PC-9 (cell line): ENCODE data around the gene MTHFD1.

ENCODE experiments used
- CTCF ChIP-seq: fragments of 200-600 bp; sonication (generic); conservative IDR thresholded peaks from 2 replicates; pipeline ENCODE4 v1.6.1; 2017; ENCODE audit warnings: mixed run types, antibody characterized with exemption, mild to moderate bottlenecking, moderate library complexity
- EZH2 ChIP-seq: fragments of 200-600 bp; sonication (generic); IDR thresholded peaks from 2 replicates; pipeline ENCODE4 v1.8.0; 2017; ENCODE audit warnings: antibody characterized with exemption, low read depth

GRCh38 chr14:64387232-64387781 is 846 bp upstream of the MTHFD1 start:
- TF ChIP-seq CTCF, result no peak
- no peak for TF ChIP-seq EZH2
